CMK (cell line): ENCODE data around the gene MS4A18.

Experiments
- DNase-seq: peaks from one replicate; pipeline ENCODE4 v3.0.0-alpha.2; 2010; ENCODE audit warnings: low read depth

The MS4A18 gene

GRCh38 chr11:60767388-60767811, 42.9 kb downstream of the MS4A18 start:
- no peak for DNase-seq

DNA sequence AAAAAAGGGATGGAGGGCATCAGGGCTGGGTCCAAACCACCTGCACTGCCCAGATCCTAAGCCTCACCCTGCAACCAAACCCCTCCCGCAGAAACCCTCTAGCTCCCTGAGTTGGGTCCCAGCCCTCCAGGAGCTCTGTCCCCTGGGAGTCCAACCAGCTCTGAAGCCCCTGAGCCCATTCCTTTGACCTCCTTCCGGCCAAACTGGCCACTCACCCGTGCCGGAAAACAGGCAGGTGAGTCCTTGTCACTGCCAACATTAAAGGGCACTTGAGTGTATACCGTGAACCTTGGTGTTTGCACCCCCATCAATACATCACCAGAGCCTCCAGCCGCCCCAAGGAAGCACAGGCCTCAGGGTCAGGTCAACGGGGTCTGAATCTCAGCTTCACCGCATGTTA, 43.7 kb downstream of the MS4A18 start:
- DNase-seq, result no peak

DNA sequence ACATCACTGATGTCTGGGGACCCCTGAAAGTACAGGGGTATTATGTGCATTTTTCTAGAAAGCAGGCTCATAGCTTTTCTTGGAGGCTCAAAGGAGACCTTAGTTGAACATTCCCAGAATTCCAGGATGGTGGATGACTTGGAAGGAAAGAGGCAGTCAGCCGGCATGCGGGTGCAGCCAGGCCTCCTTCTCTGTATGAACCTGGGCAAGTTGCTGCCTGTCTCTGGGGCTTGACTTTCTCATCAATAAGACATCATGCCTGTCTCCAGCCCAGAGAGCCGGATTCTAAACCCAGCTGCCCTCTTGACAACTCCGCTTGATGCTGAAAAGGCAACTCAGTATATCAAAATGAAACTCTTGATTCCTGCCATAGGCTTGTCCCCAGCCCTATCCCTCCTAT, 44.8 kb downstream of the MS4A18 start:
- no peak for DNase-seq

GRCh38 chr11:60769811-60770210, 45.3 kb downstream of the MS4A18 start:
- DNase-seq, result no peak

DNA sequence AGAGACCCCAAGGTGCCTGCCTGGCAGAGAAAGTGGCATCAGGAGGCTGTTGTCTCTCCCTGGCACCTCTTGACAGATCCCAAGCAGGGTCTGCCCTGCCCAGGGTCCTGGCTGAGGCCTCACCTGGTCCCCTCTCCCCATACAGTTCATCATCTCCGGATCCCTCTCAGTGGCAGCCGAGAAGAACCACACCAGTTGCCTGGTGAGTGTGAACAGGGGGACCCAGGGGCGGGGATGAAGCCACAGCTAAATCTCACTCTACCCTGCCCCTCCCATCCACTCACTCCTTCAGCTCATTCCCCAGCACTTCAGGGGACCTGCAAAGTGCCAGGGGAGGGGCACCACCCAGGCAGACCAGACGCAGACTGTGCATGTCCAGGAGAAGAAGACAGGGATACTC, 46.6 kb downstream of the MS4A18 start:
- no peak for DNase-seq

DNA sequence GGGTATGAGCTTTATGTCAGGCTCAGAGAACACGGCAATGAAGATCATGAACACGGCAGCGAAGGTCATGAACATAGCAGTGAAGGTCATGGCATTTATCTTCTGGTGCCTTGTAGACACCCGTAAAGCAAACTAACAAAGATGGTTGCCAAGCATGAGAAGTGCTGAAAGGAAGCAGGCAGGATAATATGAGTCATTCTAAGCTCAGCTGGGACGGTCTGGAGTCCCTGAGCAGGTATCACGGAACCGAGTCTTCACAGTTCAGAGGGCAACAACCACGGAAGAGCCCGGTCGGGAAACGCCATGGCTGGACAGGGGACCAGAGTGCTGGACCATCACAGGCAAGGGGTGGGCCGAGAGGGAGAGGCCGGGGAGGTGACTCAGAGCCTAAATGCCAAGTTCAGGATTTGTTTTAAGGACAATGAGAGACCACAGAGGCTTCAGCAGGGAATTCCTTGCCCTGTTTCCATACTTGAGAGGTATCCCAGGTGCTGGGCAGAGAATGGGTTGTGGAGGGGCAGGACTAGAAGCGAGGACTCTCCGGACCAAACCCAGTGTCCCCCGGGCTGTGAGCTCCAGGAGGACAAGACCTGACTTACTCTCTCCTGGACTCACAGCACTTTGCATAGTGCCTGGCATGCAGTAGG, 47.5 kb downstream of the MS4A18 start:
- DNase-seq, result no peak

- DNase-seq, result no peak
Measured at GRCh38 chr11:60772666-60773065, 48.1 kb downstream of the MS4A18 start.

DNA sequence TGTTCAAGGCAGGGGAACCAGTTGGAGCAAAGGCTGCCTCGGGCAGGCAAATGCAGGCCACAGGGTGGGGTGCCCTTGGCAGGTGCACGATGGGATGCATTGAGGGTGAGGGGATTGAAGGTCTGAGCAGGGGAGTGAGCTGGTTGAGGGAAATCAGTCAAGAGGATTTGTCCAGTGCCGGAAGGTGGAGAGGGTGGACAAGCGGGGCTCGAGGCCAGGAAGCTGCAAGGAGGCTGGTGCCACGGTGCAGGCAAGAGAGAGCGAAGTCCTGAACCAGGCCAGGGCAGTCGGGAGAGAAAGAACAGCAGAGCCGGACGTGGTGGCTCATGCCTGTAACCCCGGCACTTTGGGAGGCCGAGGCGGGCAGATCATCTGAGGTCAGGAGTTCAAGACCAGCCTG, 50.2 kb downstream of the MS4A18 start:
- no peak for DNase-seq

- DNase-seq, result peak; percentile 76
Measured at GRCh38 chr11:60775420-60775961, 51.0 kb downstream of the MS4A18 start.

DNA sequence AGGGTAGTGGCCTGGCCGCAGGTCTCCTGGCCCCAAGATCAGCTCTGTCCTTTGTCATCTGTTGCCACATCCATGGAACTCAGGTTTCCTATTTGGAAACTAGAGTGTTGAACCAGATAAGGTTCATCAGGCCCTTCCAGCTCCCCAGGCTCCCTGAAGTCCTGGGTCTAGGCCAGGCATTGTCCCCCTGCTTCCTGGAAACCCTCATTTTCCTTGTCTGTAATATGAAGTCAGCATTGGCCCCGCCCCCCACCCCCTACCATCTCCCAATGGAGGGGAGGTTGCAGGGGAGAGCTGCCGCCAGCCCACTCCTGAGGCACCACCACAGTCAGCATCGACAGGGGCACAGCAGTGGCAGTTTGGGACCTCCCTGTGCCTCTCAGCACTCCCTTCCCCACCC, 51.6 kb downstream of the MS4A18 start:
- DNase-seq, result no peak

GRCh38 chr11:60777106-60777505, 52.6 kb downstream of the MS4A18 start:
- DNase-seq, result no peak

- no peak for DNase-seq
Measured at GRCh38 chr11:60777572-60777971, 53.1 kb downstream of the MS4A18 start.

DNA sequence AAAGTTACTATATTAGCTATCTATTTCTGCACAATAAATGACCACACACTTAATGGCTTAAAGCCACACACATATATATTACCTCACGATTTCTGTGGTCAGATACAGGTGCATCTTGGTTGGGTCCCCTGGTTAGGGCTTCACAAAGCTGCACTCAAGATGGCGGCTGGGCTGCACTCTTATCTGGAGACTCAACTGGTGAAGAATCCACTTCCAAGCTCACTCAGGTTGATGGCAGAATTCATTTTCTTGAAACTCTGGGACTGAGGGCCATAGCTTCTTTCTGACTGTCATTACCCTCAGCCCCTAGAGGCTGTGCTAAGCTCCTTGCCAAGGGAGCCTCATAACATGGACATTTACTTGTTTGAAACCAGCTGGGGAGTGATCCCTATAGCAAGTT, 55.5 kb downstream of the MS4A18 start:
- no peak for DNase-seq

DNA sequence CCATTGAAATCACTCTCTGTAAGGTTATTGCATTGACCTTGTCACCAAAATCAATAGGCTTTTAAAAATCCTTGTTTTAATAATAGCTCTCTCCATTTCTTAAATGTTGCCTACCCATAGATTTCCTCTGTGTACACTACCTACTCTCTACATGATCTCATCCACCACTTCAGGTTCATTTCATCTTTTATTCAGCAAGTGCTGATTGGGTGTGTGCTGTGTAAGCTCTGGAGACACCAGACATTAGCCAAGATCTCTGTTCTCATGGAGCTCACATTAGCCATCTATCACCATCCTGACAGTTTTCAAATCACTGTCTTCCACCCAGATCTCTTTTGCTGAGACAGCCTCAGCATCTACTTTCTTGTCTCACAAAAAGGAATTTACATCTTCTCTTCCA, 56.3 kb downstream of the MS4A18 start:
- no peak for DNase-seq

DNA sequence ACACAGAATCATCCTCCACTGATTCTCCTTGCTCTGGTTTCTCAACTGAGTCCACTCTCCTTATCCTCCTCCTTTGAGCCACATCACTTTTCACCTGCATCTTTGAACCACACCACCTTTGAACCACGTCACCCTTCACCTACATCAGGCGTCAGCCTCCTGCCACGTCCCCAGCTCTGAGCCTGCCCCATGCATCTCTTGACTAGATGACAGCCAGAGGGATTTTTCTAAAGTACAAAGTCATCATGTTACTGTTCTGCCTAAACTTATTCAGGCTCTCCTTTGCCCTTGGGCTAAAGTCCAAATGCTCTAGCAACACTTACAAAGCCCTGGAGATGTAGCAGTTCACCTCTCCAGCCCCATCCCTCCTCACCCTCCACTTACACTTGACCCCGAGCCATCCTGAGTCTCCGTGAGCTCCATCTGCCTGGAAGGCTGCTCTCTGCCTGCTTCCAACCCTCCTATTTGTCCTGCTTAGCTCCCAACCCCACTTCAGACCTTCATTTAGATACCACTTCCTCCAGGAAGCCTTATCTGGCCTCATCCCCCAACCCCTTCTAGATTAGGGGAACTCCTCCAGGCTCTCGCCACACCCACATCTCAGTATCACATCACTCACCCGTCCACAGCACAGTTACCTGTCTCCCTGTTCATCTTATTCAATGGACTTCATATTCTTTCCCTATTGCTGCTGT, 56.9 kb downstream of the MS4A18 start:
- no peak for DNase-seq

GRCh38 chr11:60781981-60782316, 57.4 kb downstream of the MS4A18 start:
- DNase-seq, result no peak

DNA sequence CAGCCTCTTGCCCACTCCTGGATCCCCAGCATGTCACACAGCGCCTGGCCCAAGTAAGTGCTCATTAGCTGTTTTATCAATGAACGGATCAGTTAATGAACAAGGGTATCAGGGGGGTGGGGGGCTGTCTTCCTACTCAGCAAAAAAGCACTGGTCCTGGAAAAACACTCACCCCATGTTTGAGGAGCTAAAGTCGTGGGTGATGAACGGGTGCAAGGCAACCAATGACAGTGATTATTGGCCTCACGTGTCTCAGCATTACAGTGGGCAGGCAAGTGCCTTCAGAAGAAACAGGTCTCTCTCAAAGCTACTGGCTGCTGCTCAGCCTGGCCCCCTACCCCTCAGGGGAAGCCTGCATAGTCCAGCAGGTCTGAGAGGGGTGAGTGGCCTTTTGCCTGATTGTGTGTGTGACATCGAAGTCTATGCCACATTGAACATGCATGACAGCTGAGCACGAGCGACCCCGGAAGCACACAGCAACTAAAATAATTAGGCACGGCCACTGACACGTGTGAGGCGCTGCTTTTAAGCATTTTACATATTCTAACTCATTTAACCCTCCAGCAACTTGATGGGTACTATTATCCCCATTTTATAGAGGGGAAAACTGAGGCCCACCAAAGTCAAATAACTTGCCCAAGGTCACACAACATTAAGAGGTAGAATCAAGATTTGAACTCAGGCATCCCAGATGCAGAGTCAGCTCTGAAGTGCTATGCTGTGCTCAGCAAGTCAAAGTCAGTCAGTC, 58.0 kb downstream of the MS4A18 start:
- DNase-seq, result no peak

- no peak for DNase-seq
Measured at GRCh38 chr11:60783141-60783484, 58.6 kb downstream of the MS4A18 start.

- DNase-seq, result no peak
Measured at GRCh38 chr11:60783911-60784310, 59.4 kb downstream of the MS4A18 start.

DNA sequence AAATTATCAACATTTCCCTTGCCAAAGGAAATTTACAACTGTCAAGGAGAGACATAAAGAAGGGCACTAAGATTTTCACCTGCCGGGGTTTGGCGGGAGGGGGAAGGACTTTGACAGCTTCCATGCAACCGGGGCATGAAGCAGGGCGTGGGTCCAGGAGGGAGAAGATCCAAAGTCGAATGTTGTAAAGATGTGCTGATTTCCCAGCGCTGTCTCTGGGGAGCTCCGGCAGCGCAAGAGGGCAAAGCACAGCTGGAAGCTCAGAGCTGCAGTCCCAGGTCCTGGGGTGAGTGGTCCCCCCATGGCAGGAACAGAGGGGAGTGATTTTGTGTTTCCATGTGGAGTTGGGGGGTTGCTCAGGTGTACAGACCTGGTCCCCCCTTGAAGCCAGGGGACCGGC, 60.6 kb downstream of the MS4A18 start, which contains the start of gene MS4A10:
Gene MS4A10 (plus strand): TSS at position 198 of the 400 bp plus-strand sequence. CDS start 5,003 bp downstream, outside the sequence.
- DNase-seq, result no peak

DNA sequence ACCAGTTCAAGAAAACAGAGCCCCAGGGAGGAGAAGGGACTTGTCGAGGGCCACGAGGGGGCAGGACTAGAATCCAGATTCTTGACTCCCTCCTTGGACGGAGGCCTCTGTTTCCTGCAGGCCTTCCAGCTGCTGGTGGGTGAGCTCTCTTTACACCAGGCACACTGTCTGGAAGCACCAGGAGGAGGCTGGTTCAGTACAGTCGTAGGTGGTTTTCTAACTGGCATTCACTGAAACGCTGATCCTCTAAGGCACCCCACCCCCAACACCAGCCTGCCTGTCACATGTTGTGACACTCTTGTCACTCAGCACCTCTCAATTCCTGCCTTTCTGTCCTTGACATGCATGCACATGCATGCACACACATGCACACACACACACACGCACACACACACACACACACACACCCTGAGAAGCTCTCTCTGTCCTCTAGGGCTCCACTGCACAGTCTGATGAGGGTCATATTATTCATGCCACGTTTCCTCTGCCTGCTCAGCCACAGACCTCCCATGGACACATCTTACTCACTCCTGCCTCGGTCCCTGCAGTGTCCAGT, 61.4 kb downstream of the MS4A18 start:
- no peak for DNase-seq

- DNase-seq, result no peak
Measured at GRCh38 chr11:60786811-60787567, 62.5 kb downstream of the MS4A18 start.
